ENCODE measurements around the gene RNF152.

Gene RNF152

DNA sequence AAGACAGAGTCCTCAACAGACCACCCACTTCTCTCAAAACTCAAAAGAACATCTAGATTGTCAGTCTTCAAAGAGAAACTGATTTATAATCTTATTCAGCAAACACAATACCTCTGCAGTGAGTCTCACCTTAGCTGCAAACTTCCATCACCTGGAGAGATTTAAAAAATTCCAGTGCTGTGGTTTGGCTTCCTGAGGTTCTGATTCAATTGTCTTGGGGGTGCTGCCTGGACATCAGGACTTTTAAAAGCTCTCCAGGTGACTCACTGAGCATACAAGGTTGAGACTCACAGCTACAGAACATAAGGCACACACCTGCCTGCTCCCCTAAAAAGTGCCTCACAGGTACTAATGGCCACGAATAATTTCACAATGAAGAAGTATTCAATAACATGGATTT lies 40.3 kb downstream of the RNF152 start:
- no peak for DNase-seq

- no peak for DNase-seq
Observed at GRCh38 chr18:61851940-61852451, 40.8 kb downstream of the RNF152 start.

GRCh38 chr18:61851279-61851678 lies 41.5 kb downstream of the RNF152 start:
- DNase-seq: no peak

DNA sequence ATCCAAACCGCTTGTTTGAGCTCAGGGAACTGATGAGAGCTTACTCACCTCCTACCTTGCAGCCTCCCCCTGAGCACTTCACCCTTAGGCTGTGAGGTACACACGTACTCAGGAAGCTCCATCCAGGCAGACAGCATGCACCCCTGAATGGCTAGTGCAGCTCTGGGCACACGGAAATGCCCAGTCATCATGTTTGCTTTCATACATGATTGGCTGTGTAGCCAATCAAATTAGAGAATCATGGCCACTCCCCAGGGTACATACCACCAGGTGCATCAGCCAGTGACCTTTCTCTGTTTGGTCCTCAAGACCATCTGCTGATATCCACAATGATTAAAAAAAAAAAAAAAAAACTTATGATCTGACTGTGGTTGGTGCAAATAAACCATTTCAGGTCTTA lies 42.1 kb downstream of the RNF152 start:
- no peak for DNase-seq

GRCh38 chr18:61847164-61847791 lies 45.5 kb downstream of the RNF152 start:
- DNase-seq: no peak

DNA sequence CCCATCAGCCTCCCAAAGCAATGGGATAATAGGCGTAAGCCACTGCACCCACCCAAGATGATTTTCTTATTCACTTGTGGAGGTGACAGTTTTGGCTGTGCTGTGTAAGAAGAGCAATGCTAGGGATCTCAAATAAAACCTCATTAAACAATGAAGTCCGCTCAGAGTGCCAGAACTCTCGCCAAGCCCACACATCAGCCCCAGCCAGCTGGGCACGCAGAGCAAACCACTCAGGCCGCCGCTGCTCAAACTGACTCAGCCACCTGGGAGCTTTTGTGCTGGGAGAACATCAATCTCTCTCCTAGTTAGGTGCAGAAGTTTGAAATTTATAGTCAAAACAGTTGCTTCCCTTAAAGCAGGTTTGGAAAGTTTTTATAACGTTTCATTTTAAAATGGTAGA lies 47.6 kb downstream of the RNF152 start:
- no peak for DNase-seq

GRCh38 chr18:61844726-61845125 lies 48.1 kb downstream of the RNF152 start:
- no peak for DNase-seq

- DNase-seq: no peak
Observed at GRCh38 chr18:61842146-61842545, 50.7 kb downstream of the RNF152 start.

- DNase-seq: no peak
Observed at GRCh38 chr18:61841706-61842105, 51.1 kb downstream of the RNF152 start.

DNA sequence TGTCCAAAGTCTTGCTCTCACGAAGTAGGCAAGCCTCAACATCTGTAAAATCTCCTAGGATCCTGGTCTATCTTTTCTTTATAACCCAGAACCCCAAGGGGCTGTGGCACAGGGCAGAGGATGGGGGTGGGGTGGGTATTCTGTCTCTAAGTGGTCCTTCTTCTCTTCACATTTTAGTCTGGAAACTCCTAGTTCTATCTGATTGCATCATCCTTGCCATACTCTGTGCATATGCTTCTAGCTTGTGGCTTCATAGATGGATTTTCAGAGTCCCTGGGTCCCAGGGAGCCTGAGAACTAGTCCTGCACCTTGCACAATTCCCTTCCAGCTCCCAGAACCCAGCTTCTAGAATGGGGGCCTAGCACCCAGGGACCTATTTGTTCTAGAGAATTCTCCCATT lies 52.5 kb downstream of the RNF152 start:
- DNase-seq: no peak

GRCh38 chr18:61838521-61838920 lies 54.3 kb downstream of the RNF152 start:
- no peak for DNase-seq

DNA sequence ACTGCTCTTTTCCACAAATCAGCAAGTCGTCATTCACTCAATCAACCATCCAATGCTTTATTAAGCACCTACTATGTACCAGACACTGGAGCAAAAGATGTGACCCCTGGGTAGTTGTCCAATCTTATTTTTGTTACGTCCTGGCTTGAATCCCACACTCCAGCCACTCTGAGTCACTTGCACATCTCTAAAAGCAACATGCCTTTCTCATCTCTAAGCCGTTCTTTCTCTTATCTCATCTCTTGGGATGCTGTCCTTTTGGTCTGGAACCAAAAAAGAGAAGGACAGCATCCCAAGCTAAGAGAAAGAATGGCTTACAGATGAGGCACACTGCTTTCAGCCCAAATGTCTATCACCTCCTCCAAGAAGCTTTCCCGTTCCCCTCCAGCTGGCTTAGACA lies 58.8 kb downstream of the RNF152 start:
- no peak for DNase-seq

- no peak for DNase-seq
Observed at GRCh38 chr18:61833387-61833786, 59.4 kb downstream of the RNF152 start.

DNA sequence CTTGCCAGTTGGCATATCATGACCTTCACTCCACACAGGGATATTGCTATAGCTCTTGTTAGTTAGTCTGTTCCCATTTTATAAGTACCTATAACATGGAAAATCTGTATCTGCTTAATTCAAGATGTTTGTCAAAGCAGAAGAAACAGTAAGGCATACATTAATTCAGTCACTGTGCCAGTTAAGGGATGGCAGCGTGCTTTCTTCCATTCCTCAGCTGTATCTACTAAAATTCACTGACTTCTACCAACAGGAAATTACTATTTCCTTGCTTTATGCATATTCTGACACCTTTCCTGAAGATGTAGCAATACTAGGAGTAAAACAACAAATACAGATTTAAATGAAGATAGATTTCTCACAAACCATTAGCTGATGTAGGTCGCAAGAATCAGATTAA lies 59.9 kb downstream of the RNF152 start:
- no peak for DNase-seq

DNA sequence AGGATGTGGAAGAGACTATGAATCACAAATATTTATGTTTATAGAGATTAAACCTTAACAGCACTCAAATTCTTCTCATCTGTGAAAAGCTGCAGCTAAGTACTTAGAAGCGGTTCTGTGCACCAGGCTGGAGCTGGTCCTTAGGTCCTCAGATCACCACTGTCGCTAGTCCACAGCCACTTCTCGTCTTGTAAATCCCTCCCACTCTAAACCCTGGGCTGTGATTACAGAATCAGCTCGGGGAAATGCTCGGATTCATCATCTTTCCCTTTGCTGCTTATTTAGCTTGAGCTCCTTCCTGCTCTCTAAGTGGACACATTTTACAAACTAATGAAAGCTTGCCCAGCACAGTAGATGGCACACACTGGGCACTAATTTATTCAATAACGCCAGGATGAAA lies 61.7 kb downstream of the RNF152 start:
- DNase-seq: no peak

DNA sequence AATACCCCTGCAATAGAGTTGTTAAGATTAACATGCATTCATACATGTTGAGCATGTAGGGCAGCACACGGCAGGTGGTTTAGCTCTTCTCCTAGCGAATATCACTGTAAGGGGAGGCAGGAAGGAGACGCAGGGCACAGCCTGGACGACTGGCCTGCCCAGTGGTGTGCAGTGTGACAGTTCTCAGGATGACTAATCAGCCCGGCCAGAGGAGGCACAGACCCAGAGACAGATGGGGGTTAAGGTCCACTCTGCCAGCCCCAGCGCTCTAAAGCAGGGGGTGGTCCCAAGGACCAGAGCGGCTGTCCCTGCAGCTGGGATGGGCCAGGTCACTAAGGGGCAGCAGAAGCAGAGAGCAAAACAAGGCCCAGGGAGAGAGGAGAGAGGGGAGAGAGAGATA lies 63.7 kb downstream of the RNF152 start:
- no peak for DNase-seq

- no peak for DNase-seq
Observed at GRCh38 chr18:61827591-61827990, 65.2 kb downstream of the RNF152 start.

GRCh38 chr18:61825386-61825785 lies 67.4 kb downstream of the RNF152 start:
- DNase-seq: no peak

DNA sequence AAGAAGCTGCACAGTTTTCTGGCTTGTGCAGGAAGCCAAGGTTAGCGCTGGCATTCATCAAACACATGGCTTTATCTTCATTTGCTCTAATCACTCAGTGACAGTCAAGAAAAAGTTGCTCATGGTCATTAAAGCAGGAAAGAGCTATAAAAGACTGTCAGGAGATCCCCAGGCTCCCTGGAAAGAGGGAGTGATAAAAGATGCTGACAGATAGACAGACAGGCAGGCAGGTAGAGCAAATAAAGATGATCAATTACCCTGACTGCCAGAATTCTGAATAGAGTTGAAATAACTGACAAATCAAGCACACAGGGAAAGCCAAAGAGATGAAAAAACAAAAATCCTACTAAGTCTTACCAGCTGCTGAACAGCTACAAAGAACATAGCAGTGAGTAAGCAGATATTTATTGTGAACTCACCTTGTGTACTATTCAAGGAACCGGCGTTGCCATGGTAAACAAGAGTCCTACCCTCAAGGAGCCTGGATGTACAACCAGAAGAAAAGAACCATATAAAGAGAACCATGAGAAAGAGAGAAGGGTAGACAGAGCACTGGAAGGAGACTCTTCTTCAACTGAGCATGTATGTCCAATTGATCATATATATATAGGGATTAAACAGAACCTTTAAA lies 68.0 kb downstream of the RNF152 start:
- no peak for DNase-seq

DNA sequence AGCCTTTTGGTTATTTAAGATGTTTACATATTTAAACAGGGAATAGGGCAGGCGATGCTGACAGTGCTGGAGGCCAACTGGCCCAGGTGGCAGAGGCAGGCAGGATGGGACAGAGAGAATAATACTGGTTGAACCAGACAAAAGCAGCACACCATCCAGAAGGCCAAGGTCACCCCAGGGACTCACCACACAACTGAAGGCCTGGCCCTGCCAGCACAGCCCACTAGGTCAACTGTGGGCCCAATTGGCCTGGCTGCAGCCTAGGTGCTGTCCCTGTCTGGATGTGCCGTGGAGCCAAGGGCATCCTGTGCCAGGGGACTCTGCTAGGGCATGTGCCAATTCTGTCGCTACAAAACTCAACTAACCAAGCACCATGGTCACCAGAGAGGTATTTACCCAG lies 69.2 kb downstream of the RNF152 start:
- DNase-seq: no peak

DNA sequence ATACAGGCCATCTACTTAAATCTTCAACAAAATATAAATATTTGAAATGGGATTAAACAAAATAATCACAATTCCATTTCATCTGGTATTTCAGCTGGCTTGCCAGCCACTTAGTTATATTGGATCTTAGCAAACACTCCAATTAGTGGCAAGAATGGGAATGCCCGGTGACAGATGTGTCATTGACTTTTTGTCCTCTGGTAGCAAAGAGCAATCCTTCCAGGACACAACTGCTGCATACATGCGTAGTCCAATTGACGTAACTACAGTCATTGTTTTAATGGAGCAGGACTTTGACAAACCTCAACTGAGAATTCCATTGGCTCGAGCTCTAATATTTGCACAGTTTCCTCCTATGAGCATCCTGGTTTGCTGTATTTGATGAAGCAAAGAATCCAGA lies 69.9 kb downstream of the RNF152 start:
- no peak for DNase-seq

GRCh38 chr18:61821748-61822147 lies 71.1 kb downstream of the RNF152 start:
- DNase-seq: no peak

GRCh38 chr18:61820882-61821281 lies 71.9 kb downstream of the RNF152 start:
- DNase-seq: no peak

DNA sequence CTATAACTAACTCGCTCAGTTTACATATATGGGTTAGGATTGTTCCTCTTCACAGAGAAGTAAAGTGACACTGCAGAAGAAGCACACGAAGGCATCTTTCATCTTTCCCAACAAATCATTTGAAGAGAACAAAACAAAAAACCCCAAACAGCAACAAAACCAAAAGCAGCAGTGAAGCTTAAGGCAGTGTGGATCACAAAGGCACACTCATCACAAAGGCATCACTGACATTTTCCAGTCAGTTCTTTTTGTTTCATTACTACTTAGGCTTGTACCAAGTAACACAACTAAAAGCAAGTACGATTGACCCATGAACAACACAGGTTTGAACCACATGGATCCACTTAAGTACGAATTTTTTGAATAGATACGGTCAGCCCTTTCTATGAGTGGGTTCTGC lies 75.7 kb downstream of the RNF152 start:
- no peak for DNase-seq

DNA sequence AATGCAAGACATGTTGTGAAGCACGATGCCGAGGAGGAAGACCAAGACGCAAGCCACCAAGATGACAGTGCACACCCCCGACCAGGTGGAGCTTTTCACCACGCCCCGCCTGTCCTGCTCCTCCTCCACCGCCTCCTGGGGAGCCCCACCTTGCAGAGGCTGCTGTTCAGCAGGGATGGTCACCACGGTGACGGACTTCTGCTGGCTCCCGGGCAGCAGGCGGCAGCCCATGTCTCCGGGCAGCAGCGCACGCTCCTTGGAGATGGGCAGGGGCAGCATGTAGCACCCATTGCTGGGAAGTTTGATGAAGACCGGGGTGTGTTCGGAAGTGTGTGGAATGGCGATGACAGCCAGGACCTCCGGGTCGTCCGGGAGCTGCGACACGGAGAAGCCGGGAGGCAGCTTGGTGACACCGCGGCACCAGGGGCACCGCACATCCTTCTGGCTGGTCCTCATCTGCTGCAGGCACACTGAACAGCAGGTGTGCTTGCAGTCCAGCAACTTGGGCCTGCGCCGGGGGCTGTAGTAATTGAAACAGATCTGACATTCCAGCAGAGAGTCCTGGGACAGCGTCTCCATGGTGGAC lies 76.8 kb downstream of the RNF152 start:
- no peak for DNase-seq
